GM13976 (cell line): Measurements from ENCODE around the gene TIAM1.

Source experiments
- DNase-seq: peaks from one replicate; pipeline ENCODE4 v3.0.0; 2012; ENCODE audit warnings: low spot score
- CTCF ChIP-seq: IDR thresholded peaks from 2 replicates; pipeline ENCODE4 v1.5.1; 2012; ENCODE audit warnings: borderline replicate concordance, mild to moderate bottlenecking; ENCODE audit not compliant: insufficient read depth; ENCODE audit errors: extremely low read depth, missing control alignments, control extremely low read depth
- in situ Hi-C: fragments of 300-500 bp; cut with MboI; formaldehyde crosslinking; loops from one replicate; pipeline ENCODE4 v1.12.0; 2022; ENCODE audit warnings: low sequenced_read_pairs, mixed read lengths, inconsistent platforms; ENCODE audit not compliant: unreplicated experiment

TIAM1 gene

GRCh38 chr21:31343680-31344480 lies at the start of gene TIAM1:
Gene TIAM1 (minus strand): TSS chr21:31344261. CDS start chr21:31266972, 77,289 bp downstream.
- no peak for TF ChIP-seq CTCF
- DNase-seq: no peak
- in situ Hi-C loops: no loop called here

- in situ Hi-C loops: no loop called here
- TF ChIP-seq CTCF: no peak
- no peak for DNase-seq
Measured at GRCh38 chr21:31387560-31388186, 43.6 kb upstream of the TIAM1 start.

GRCh38 chr21:31386006-31386405 lies 41.9 kb upstream of the TIAM1 start:
- in situ Hi-C loops: no loop called here
- no peak for TF ChIP-seq CTCF
- no peak for DNase-seq

- in situ Hi-C loops: no loop called here
- no peak for TF ChIP-seq CTCF
- DNase-seq: no peak
Measured at GRCh38 chr21:31383770-31384169, 39.7 kb upstream of the TIAM1 start.

GRCh38 chr21:31382060-31382459 lies 38.0 kb upstream of the TIAM1 start:
- in situ Hi-C loops: no loop called here
- TF ChIP-seq CTCF: no peak
- no peak for DNase-seq

GRCh38 chr21:31376301-31376700 lies 32.2 kb upstream of the TIAM1 start:
- no peak for TF ChIP-seq CTCF
- in situ Hi-C loops: no loop called here
- no peak for DNase-seq
